ENCODE measurements around the gene TNFRSF1B.

DNA sequence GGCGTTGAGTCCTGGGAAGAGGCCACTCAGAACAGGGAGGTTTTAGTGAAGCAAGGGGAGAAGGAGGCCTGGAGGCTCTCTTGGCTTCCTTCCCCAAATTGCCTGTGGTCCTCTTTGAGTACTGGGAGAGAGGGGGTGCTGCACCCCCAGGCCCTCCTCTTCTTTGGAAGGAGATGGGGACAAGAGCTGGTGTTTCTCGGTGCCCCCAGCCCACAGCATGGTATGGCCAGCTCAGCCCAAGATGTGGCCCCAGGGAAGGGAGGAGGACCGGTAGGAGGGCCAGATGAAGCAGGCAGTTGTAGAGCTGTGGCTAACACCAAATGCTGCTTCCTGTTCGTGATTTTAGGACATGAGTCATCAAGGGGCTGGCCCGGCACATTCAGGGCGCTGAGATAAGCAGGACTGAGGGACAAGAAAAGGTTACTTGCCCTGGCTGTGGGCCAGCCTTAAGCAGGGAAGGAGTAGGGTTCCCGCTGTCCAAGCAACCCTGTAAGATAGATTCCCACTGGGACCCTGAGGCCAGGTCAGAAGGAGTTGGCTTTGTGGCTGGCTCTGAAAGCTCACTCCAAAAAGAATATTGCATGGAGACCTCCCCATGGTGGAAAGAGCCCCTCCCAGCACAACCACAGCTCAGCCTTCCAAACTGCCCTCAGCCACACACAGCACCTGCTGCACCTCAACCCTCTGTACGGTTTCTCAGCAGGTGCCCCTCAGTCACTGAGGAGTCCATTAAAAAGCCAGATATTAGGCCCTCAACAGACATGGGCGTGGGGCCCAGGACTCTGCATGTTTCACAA lies 4.9 kb upstream of the TNFRSF1B start:
- TF ChIP-seq, protein P1, sequence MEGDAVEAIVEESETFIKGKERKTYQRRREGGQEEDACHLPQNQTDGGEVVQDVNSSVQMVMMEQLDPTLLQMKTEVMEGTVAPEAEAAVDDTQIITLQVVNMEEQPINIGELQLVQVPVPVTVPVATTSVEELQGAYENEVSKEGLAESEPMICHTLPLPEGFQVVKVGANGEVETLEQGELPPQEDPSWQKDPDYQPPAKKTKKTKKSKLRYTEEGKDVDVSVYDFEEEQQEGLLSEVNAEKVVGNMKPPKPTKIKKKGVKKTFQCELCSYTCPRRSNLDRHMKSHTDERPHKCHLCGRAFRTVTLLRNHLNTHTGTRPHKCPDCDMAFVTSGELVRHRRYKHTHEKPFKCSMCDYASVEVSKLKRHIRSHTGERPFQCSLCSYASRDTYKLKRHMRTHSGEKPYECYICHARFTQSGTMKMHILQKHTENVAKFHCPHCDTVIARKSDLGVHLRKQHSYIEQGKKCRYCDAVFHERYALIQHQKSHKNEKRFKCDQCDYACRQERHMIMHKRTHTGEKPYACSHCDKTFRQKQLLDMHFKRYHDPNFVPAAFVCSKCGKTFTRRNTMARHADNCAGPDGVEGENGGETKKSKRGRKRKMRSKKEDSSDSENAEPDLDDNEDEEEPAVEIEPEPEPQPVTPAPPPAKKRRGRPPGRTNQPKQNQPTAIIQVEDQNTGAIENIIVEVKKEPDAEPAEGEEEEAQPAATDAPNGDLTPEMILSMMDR (IDR thresholded peaks at IDR 0.05; ENCODE audit: low read depth, low read length, poor library complexity, severe bottlenecking), result no peak
- no peak for TF ChIP-seq EZH2phosphoT487 (IDR thresholded peaks at IDR 0.05; ENCODE audit: borderline replicate concordance, low read length)

All from DOHH2 (cell line).